Measurements from ENCODE around the gene NUDT6.

DNA sequence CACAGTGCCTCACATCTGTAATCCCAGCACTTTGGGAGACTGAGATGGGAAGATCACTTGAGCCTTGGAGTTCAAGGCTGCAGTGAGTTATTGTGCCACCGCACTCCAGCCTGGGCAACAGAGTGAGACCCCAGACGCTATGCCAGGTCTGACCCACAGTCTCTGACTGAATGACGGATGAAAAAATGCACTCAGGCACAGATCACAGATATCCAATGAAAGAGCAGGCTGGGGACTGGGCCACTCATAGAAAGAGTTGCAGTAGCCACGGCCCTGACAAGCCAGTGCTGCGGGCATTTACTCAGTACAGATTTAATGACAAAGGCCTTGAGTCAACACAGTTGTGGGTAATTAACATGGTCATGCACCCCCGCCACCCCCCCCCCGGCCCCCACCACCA is 22.7 kb downstream of the NUDT6 start:
- TF ChIP-seq, protein P1, sequence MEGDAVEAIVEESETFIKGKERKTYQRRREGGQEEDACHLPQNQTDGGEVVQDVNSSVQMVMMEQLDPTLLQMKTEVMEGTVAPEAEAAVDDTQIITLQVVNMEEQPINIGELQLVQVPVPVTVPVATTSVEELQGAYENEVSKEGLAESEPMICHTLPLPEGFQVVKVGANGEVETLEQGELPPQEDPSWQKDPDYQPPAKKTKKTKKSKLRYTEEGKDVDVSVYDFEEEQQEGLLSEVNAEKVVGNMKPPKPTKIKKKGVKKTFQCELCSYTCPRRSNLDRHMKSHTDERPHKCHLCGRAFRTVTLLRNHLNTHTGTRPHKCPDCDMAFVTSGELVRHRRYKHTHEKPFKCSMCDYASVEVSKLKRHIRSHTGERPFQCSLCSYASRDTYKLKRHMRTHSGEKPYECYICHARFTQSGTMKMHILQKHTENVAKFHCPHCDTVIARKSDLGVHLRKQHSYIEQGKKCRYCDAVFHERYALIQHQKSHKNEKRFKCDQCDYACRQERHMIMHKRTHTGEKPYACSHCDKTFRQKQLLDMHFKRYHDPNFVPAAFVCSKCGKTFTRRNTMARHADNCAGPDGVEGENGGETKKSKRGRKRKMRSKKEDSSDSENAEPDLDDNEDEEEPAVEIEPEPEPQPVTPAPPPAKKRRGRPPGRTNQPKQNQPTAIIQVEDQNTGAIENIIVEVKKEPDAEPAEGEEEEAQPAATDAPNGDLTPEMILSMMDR (IDR thresholded peaks at IDR 0.05; ENCODE audit: insufficient read depth, low read depth, low read length), result no peak
- no peak for TF ChIP-seq EZH2 (IDR thresholded peaks at IDR 0.05; ENCODE audit: insufficient read depth, low read length)

Data from astrocyte (in vitro differentiated cells and primary cell).